Caco-2 (cell line): ENCODE data around the gene METTL21A. TPM values are rescaled to one million over a fixed set of nuclear protein-coding genes. Genes with fewer than 3 reads are reported as not detected.
A peak's percentile ranks its signal among the peaks of the same experiment; 100 is the strongest.

Experiments
- BruUV-seq: library from RNA; stranded (reverse); fragments of 400-500 nt; replicated peaks from 2 replicates; lab custom pipeline; 2021; lab: Mats Ljungman, UMichigan
- CTCF ChIA-PET: fragments of 300-600 bp; sonication (Branson Sonifier 250); formaldehyde crosslinking; loops from one replicate; lab custom pipeline; 2022; ENCODE audit warnings: antibody characterized with exemption; lab: Charles Lee
- POLR2A ChIA-PET: fragments of 300-600 bp; sonication (Branson Sonifier 250); formaldehyde crosslinking; loops from one replicate; lab custom pipeline; 2022; ENCODE audit warnings: antibody characterized with exemption; lab: Charles Lee
- DNase-seq, 2 experiments: peaks; one replicate each; pipeline versions ENCODE4 v3.0.0 to v3.0.0-alpha.2; 2020 to 2022
- H3K27me3 ChIP-seq: replicated peaks from 2 replicates; pipeline ENCODE4 v1.6.0; 2011; ENCODE audit warnings: low read length; ENCODE audit not compliant: control insufficient read depth, insufficient read depth
- H3K36me3 ChIP-seq: 2 replicates; pipeline ENCODE4 v1.5.1; 2011; ENCODE audit warnings: low read length; ENCODE audit not compliant: control insufficient read depth, insufficient read depth
- H3K4me1 ChIP-seq: fragments of 250-450 bp; sonication (Bioruptor Pico); 2 replicates; pipeline ENCODE4 v1.5.1; 2020; ENCODE audit warnings: mild to moderate bottlenecking
- H3K4me3 ChIP-seq: 2 replicates; pipeline ENCODE4 v1.5.1; 2011; ENCODE audit warnings: low read depth, mild to moderate bottlenecking, control low read depth, low read length
- H3K9me3 ChIP-seq: fragments of 250-450 bp; sonication (Bioruptor Pico); 2 replicates; pipeline ENCODE4 v1.5.1; 2020; ENCODE audit warnings: mild to moderate bottlenecking, moderate library complexity
- H3K27ac Mint-ChIP-seq: one replicate; pipeline ENCODE4 v1.8.0; 2022; ENCODE audit warnings: mixed read lengths; ENCODE audit not compliant: unreplicated experiment
- H3K27me3 Mint-ChIP-seq: one replicate; pipeline ENCODE4 v1.8.0; 2022; ENCODE audit warnings: mixed read lengths; ENCODE audit not compliant: insufficient read depth, unreplicated experiment
- H3K36me3 Mint-ChIP-seq: one replicate; pipeline ENCODE4 v1.8.0; 2022; ENCODE audit warnings: mild to moderate bottlenecking, mixed read lengths; ENCODE audit not compliant: insufficient read depth, unreplicated experiment
- H3K4me1 Mint-ChIP-seq: one replicate; pipeline ENCODE4 v1.8.0; 2022; ENCODE audit warnings: low read depth, mixed read lengths; ENCODE audit not compliant: unreplicated experiment
- H3K4me3 Mint-ChIP-seq: one replicate; pipeline ENCODE4 v1.8.0; 2022; ENCODE audit warnings: mild to moderate bottlenecking, moderate library complexity, mixed read lengths; ENCODE audit not compliant: unreplicated experiment
- H3K9me3 Mint-ChIP-seq: one replicate; pipeline ENCODE4 v1.8.0; 2022; ENCODE audit warnings: mixed read lengths; ENCODE audit not compliant: unreplicated experiment
- intact Hi-C: fragments of 100-400 bp; cut with micrococcal nuclease; formaldehyde crosslinking; loops from one replicate; pipeline ENCODE4 v1.10.0; 2022; ENCODE audit not compliant: unreplicated experiment
- total RNA-seq: library from RNA; stranded (reverse); gene quantifications from 2 replicates; pipeline ENCODE4 v1.2.3, GENCODE V29; 2022
- TF ChIP-seq, protein P1 (sequence below), 2 experiments: fragments of 200-600 bp in 1 of 2; IDR thresholded peaks; 1 replicate in 1 of 2; 2 replicates in 1 of 2; pipeline versions ENCODE4 v1.5.1 to v1.8.0; 2011 to 2022; ENCODE audit warnings: antibody characterized with exemption in 1 of 2, control low read depth in 1 of 2, inconsistent platforms in 1 of 2, low read depth in 1 of 2, low read length in 1 of 2, mild to moderate bottlenecking in 1 of 2, moderate library complexity in 1 of 2; ENCODE audit not compliant: insufficient read depth in 1 of 2, severe bottlenecking in 1 of 2, unreplicated experiment in 1 of 2

The METTL21A gene
- total RNA-seq, 1 experiment from 2014 or later, result 31.0 TPM

DNA sequence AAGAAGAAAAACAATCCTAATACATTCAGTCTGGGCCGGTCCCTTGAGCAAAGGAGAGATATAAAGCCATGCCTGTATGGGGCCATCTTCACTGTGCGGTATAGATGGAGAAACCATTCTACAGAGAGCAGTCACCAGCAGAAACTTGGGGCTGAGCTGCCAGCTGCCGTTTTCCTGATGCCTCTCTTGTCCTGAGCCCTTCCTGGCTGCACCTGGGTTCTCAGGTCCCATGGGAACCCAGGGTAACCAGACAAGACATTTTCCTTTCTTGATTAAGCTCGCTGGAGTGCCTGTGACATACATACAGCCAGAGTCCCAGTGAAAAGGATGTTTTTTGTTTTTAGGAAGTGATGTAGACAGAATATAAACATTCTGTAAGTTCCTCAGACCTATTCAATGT, 5.3 kb upstream of the METTL21A start:
- Histone ChIP-seq H3K9me3 (no peaks in the 10 kb centered on the region), H3K4me1 (peaks cover 30% of the 10 kb centered on the region), H3K36me3 (no peaks in the 10 kb centered on the region), H3K27me3 (no peaks in the 10 kb centered on the region), H3K4me3 (no peak overlapping the region)
- DNase-seq, result no peak
- no peak overlapping the region for H3K27ac Mint-ChIP-seq
- ChIA-PET POLR2A (no interaction called here), CTCF (interaction anchor here (0.6 kb wide), 2 partner anchors 9 to 635 kb away, joined by 3 read pairs; partner anchors contain the start of gene PIKFYVE)
- intact Hi-C loops, result no loop called here
- no peak overlapping the region for H3K4me3 Mint-ChIP-seq
- H3K9me3 Mint-ChIP-seq, result no peaks in the 10 kb centered on the region
- no peaks in the 10 kb centered on the region for H3K27me3 Mint-ChIP-seq
- TF ChIP-seq, protein P1, sequence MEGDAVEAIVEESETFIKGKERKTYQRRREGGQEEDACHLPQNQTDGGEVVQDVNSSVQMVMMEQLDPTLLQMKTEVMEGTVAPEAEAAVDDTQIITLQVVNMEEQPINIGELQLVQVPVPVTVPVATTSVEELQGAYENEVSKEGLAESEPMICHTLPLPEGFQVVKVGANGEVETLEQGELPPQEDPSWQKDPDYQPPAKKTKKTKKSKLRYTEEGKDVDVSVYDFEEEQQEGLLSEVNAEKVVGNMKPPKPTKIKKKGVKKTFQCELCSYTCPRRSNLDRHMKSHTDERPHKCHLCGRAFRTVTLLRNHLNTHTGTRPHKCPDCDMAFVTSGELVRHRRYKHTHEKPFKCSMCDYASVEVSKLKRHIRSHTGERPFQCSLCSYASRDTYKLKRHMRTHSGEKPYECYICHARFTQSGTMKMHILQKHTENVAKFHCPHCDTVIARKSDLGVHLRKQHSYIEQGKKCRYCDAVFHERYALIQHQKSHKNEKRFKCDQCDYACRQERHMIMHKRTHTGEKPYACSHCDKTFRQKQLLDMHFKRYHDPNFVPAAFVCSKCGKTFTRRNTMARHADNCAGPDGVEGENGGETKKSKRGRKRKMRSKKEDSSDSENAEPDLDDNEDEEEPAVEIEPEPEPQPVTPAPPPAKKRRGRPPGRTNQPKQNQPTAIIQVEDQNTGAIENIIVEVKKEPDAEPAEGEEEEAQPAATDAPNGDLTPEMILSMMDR (IDR thresholded peaks at IDR 0.05; ENCODE audit: insufficient read depth in 1 of 2, low read depth in 1 of 2, low read length in 1 of 2, severe bottlenecking in 1 of 2, unreplicated experiment in 1 of 2), result no peak
- H3K36me3 Mint-ChIP-seq, result peaks cover 13% of the 10 kb centered on the region
- peaks cover 32% of the 10 kb centered on the region for H3K4me1 Mint-ChIP-seq
- BruUV-seq, result no TSS peak

DNA sequence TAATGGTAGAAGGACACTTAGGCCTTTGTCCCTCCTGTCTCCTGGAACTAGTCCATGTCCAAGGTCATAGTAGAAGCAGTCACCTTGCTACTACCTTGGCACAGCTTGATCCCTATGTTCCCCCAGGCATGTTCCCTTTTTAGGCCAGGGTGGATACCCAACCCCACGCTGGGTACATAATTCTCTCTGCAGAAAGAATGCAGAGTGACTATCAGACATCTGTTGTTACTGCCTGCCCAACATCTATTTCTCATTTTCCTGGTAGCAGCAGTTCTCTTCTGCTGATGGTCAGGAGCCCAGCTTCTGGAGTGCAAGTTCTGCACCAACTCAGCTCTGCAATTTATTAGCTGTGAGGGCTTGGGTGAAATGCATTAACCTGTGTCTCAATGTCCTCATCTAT, 4.4 kb upstream of the METTL21A start:
- no peaks in the 10 kb centered on the region for H3K9me3 ChIP-seq
- Mint-ChIP-seq H3K27ac (no peak overlapping the region), H3K4me1 (peaks cover 32% of the 10 kb centered on the region), H3K4me3 (no peak overlapping the region), H3K9me3 (no peaks in the 10 kb centered on the region), H3K36me3 (peaks cover 15% of the 10 kb centered on the region), H3K27me3 (no peaks in the 10 kb centered on the region)
- no peak for DNase-seq
- intact Hi-C loops, result loop anchor here (10.0 kb wide), 2 partner anchors 405 to 445 kb away; no protein-coding TSS in a partner anchor
- H3K36me3 ChIP-seq, result no peaks in the 10 kb centered on the region
- ChIA-PET POLR2A (no interaction called here), CTCF (no interaction called here)
- no peaks in the 10 kb centered on the region for H3K27me3 ChIP-seq
- BruUV-seq, result no TSS peak
- TF ChIP-seq, protein P1 (IDR thresholded peaks at IDR 0.05; ENCODE audit: insufficient read depth in 1 of 2, low read depth in 1 of 2, low read length in 1 of 2, severe bottlenecking in 1 of 2, unreplicated experiment in 1 of 2), result no peak
- H3K4me3 ChIP-seq, result no peak overlapping the region
- peaks cover 30% of the 10 kb centered on the region for H3K4me1 ChIP-seq

DNA sequence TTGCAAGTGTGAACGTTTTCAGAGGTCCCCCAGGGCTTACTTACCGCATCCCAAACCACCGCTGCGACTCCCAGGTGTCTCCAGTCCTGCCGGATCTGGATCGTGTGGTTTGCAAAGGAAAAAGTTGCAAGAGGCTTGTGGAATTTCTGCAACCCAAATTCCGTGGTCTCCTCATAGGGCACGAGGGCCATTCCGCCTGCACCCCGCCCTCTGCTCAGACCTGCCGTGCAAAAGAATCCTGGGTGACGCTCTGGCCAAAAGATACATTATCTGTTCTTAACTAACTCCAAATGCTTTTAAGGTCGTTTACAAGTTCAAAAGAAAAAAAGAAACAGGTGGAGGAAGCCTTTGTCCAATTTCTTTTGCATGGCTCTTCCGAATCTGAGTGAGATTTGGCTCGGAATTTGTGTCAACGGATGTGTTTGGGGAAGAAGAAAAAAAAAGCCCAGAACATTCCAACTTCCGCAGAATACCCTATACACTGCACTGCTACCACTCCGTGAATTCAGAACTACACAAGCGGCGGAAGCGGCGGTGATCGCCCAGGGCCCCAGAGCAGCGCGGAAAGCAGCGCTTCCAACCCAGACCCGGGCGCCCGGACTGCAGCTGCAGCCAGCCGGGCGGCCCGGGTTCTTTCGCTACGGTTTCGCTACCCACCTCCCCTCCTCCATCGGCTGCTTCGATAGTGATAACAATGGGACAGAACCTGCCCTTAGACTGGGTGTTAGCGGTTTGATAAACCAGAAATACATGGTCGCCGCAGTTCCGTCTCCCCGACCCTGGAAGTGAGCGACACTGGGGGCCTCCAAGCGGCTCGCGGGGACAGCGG, 795 bp downstream of the METTL21A start:
- Mint-ChIP-seq H3K27ac (peak overlapping the region; percentile 92), H3K36me3 (peaks cover 37% of the 10 kb centered on the region), H3K4me3 (peak overlapping the region; percentile 93), H3K27me3 (no peaks in the 10 kb centered on the region), H3K4me1 (peaks cover 10% of the 10 kb centered on the region), H3K9me3 (no peaks in the 10 kb centered on the region)
- TF ChIP-seq, protein P1 (IDR thresholded peaks at IDR 0.05; ENCODE audit: insufficient read depth in 1 of 2, low read depth in 1 of 2, low read length in 1 of 2, severe bottlenecking in 1 of 2, unreplicated experiment in 1 of 2), result no peak
- H3K36me3 ChIP-seq, result peaks cover 2% of the 10 kb centered on the region
- peak; percentile 73 to 76 for DNase-seq
- H3K27me3 ChIP-seq, result no peaks in the 10 kb centered on the region
- H3K9me3 ChIP-seq, result no peaks in the 10 kb centered on the region
- BruUV-seq, result TSS peak; percentile 49
- H3K4me1 ChIP-seq, result no peaks in the 10 kb centered on the region; the same call in 1 of the 2 replicates
- ChIA-PET CTCF (interaction anchor here (0.6 to 2.2 kb wide), 10 partner anchors 20 to 1428 kb away, joined by 3 to 31 read pairs (median 6); partner anchors contain the start of genes CCNYL1 and CREB1), POLR2A (interaction anchor here (0.5 to 3.3 kb wide), 11 partner anchors 8 to 159 kb away, joined by 3 to 69 read pairs (median 6); partner anchors contain the start of genes CCNYL1 and CREB1)
- peak overlapping the region; percentile 93 for H3K4me3 ChIP-seq
- intact Hi-C loops, result loop anchor here (1.0 to 10.0 kb wide), 10 partner anchors 16 to 642 kb away; partner anchors contain the start of genes CCNYL1, CREB1 and PIKFYVE
